HEK293 (cell line): ENCODE results near the gene SLC32A1.

ENCODE experiments used
- CTCF ChIA-PET: fragments of 350-600 bp; formaldehyde crosslinking; extraction: SDS; loops from one replicate; lab custom pipeline; 2021; ENCODE audit warnings: antibody characterized with exemption; lab: Yijun Ruan, JAX
- POLR2A ChIA-PET: fragments of 300-600 bp; formaldehyde crosslinking; extraction: SDS; loops from one replicate; lab custom pipeline; 2020; ENCODE audit warnings: antibody characterized with exemption, inconsistent platforms; lab: Yijun Ruan, JAX
- H3K27ac ChIP-seq: fragments of 200-500 bp; sonication (Bioruptor generic); 2 replicates; pipeline ENCODE4 v1.5.1; 2014; ENCODE audit warnings: low read depth, low read length, control low read depth, inconsistent platforms; ENCODE audit errors: extremely low read depth
- H3K36me3 ChIP-seq, 2 experiments: fragments of 200-500 bp in 1 of 2; sonication (Bioruptor generic) in 1 of 2; 1 replicate in 1 of 2; 2 replicates in 1 of 2; pipeline ENCODE4 v1.5.1; 2014 to 2017; ENCODE audit warnings: inconsistent platforms in 2 of 2, low read length in 2 of 2; ENCODE audit not compliant: control insufficient read depth in 2 of 2, insufficient read depth in 1 of 2
- H3K4me1 ChIP-seq: fragments of 200-500 bp; sonication (Bioruptor generic); 2 replicates; pipeline ENCODE4 v1.5.1; 2014; ENCODE audit warnings: mild to moderate bottlenecking, low read length, inconsistent platforms; ENCODE audit not compliant: control insufficient read depth, insufficient read depth
- H3K4me3 ChIP-seq: 2 replicates; pipeline ENCODE4 v1.5.1; 2011; ENCODE audit warnings: low read depth, mild to moderate bottlenecking, control low read depth, low read length, moderate library complexity
- H3K9me3 ChIP-seq: fragments of 200-500 bp; sonication (Bioruptor generic); 2 replicates; pipeline ENCODE4 v1.5.1; 2014; ENCODE audit warnings: low read depth, low read length, inconsistent platforms; ENCODE audit not compliant: control insufficient read depth, insufficient read depth
- ELK4 ChIP-seq: IDR thresholded peaks from 2 replicates; pipeline ENCODE4 v1.6.1; 2011; ENCODE audit warnings: mild to moderate bottlenecking, low read depth, low read length, borderline replicate concordance
- KLF1 ChIP-seq: fragments of 450-650 bp; formaldehyde crosslinking; IDR thresholded peaks from 2 replicates; pipeline ENCODE4 v1.5.1; 2016; ENCODE audit warnings: missing biosample characterization, missing genetic modification characterization
- SP3 ChIP-seq: fragments of 450-650 bp; formaldehyde crosslinking; IDR thresholded peaks from 2 replicates; pipeline ENCODE4 v1.5.1; 2016; ENCODE audit warnings: missing biosample characterization, missing genetic modification characterization
- ZNF133 ChIP-seq: fragments of 450-650 bp; formaldehyde crosslinking; IDR thresholded peaks from 2 replicates; pipeline ENCODE4 v1.5.1; 2016; ENCODE audit warnings: missing biosample characterization, missing genetic modification characterization
- ZNF157 ChIP-seq: fragments of 450-650 bp; formaldehyde crosslinking; IDR thresholded peaks from 2 replicates; pipeline ENCODE4 v1.5.1; 2016; ENCODE audit warnings: missing biosample characterization, missing genetic modification characterization
- ZNF169 ChIP-seq: fragments of 450-650 bp; formaldehyde crosslinking; IDR thresholded peaks from 2 replicates; pipeline ENCODE4 v1.5.1; 2016; ENCODE audit warnings: missing biosample characterization, missing genetic modification characterization
- ZNF214 ChIP-seq: fragments of 450-650 bp; formaldehyde crosslinking; IDR thresholded peaks from 2 replicates; pipeline ENCODE4 v1.5.1; 2017; ENCODE audit warnings: missing biosample characterization, mild to moderate bottlenecking, missing genetic modification characterization, borderline replicate concordance
- ZNF394 ChIP-seq: fragments of 450-650 bp; formaldehyde crosslinking; IDR thresholded peaks from 2 replicates; pipeline ENCODE4 v1.5.1; 2016; ENCODE audit warnings: missing biosample characterization, missing genetic modification characterization, mild to moderate bottlenecking, moderate library complexity, borderline replicate concordance
- ZNF501 ChIP-seq: fragments of 450-650 bp; formaldehyde crosslinking; IDR thresholded peaks from 2 replicates; pipeline ENCODE4 v1.5.1; 2016; ENCODE audit warnings: missing biosample characterization, missing genetic modification characterization
- ZNF513 ChIP-seq: fragments of 450-650 bp; IDR thresholded peaks from 2 replicates; pipeline ENCODE4 v1.5.1; 2018; ENCODE audit warnings: missing biosample characterization, missing genetic modification characterization
- ZNF549 ChIP-seq: fragments of 450-650 bp; IDR thresholded peaks from 2 replicates; pipeline ENCODE4 v1.5.1; 2018; ENCODE audit warnings: missing biosample characterization, missing genetic modification characterization, mild to moderate bottlenecking, inconsistent platforms, moderate library complexity
- ZNF555 ChIP-seq: fragments of 450-650 bp; formaldehyde crosslinking; conservative IDR thresholded peaks from 2 replicates; pipeline ENCODE4 v1.5.1; 2017; ENCODE audit warnings: missing biosample characterization, mild to moderate bottlenecking, missing genetic modification characterization, inconsistent platforms
- ZNF561 ChIP-seq: fragments of 450-650 bp; IDR thresholded peaks from 2 replicates; pipeline ENCODE4 v1.5.1; 2018; ENCODE audit warnings: missing biosample characterization, missing genetic modification characterization, borderline replicate concordance
- ZNF580 ChIP-seq: fragments of 450-650 bp; formaldehyde crosslinking; IDR thresholded peaks from 2 replicates; pipeline ENCODE4 v1.5.1; 2016; ENCODE audit warnings: missing biosample characterization, missing genetic modification characterization
- ZNF654 ChIP-seq: fragments of 450-650 bp; formaldehyde crosslinking; IDR thresholded peaks from 2 replicates; pipeline ENCODE4 v1.5.1; 2016; ENCODE audit warnings: low read depth, missing biosample characterization, missing genetic modification characterization
- ZNF785 ChIP-seq: fragments of 450-650 bp; formaldehyde crosslinking; IDR thresholded peaks from 2 replicates; pipeline ENCODE4 v1.5.1; 2016; ENCODE audit warnings: missing biosample characterization, missing genetic modification characterization
- ZNF843 ChIP-seq: fragments of 450-650 bp; formaldehyde crosslinking; IDR thresholded peaks from 2 replicates; pipeline ENCODE4 v1.5.1; 2016; ENCODE audit warnings: missing biosample characterization, missing genetic modification characterization
- ZSCAN4 ChIP-seq: fragments of 450-650 bp; formaldehyde crosslinking; IDR thresholded peaks from 2 replicates; pipeline ENCODE4 v1.5.1; 2017; ENCODE audit warnings: missing biosample characterization, missing genetic modification characterization
- ZXDB ChIP-seq: fragments of 450-650 bp; formaldehyde crosslinking; IDR thresholded peaks from 2 replicates; pipeline ENCODE4 v1.5.1; 2016; ENCODE audit warnings: missing biosample characterization, missing genetic modification characterization

Gene SLC32A1

GRCh38 chr20:38762174-38762573, 37.9 kb downstream of the SLC32A1 start:
- H3K4me1 ChIP-seq = no peaks in the 10 kb centered on the region
- POLR2A ChIA-PET = no interaction called here

GRCh38 chr20:38763616-38764015, 39.3 kb downstream of the SLC32A1 start:
- POLR2A ChIA-PET = no interaction called here
- CTCF ChIA-PET = interaction anchor here (1.3 to 2.9 kb wide), 2 partner anchors 11 to 118 kb away, joined by 4 to 16 read pairs; no protein-coding TSS in a partner anchor
- peaks cover 0 to 83% of the 10 kb centered on the region in 2 experiments; a peak in 2 of 3 replicates for H3K36me3 ChIP-seq

More at GRCh38 chr20:38762174-38762573, 37.9 kb downstream of the SLC32A1 start:
- TF ChIP-seq ZNF561 = no peak
- no peak for TF ChIP-seq ZNF513 (tag by site-specific recombination)
- no peak for TF ChIP-seq ZNF157
- no peak for TF ChIP-seq ZNF214 (tag by site-specific recombination)
- TF ChIP-seq ZXDB = no peak
- no peak for TF ChIP-seq ZNF169
- no peak for TF ChIP-seq ELK4
- no peak for TF ChIP-seq ZSCAN4 (tag by site-specific recombination)
- no peak for TF ChIP-seq ZNF133 (tag by site-specific recombination)
- TF ChIP-seq ZNF785 (tag by site-specific recombination) = no peak
- no peak for TF ChIP-seq ZNF580 (tag by site-specific recombination)
- TF ChIP-seq ZNF843 = no peak
- TF ChIP-seq ZNF549 (tag by site-specific recombination) = no peak
- TF ChIP-seq ZNF394 (tag by site-specific recombination) = no peak
- no peak for TF ChIP-seq SP3 (tag by site-specific recombination)
- TF ChIP-seq ZNF654 (tag by site-specific recombination) = no peak
- TF ChIP-seq ZNF555 = no peak
- CTCF ChIA-PET = interaction anchor here (1.2 to 1.3 kb wide), 2 partner anchors 12 to 117 kb away, joined by 3 to 4 read pairs; no protein-coding TSS in a partner anchor
- Histone ChIP-seq H3K27ac (no peak overlapping the region), H3K9me3 (no peaks in the 10 kb centered on the region), H3K4me3 (no peak overlapping the region), H3K36me3 (peaks cover 0 to 80% of the 10 kb centered on the region in 2 experiments; a peak in 2 of 3 replicates)

GRCh38 chr20:38764567-38765318, 40.5 kb downstream of the SLC32A1 start:
- Histone ChIP-seq H3K36me3 (peaks cover 0 to 85% of the 10 kb centered on the region in 2 experiments; a peak in 2 of 3 replicates), H3K4me1 (no peaks in the 10 kb centered on the region), H3K27ac (no peak overlapping the region), H3K4me3 (no peak overlapping the region), H3K9me3 (no peaks in the 10 kb centered on the region)
- no peak for TF ChIP-seq ZNF501 (tag by site-specific recombination)
- POLR2A ChIA-PET = no interaction called here
- CTCF ChIA-PET = interaction anchor here (0.6 to 2.9 kb wide), 3 partner anchors 12 to 115 kb away, joined by 3 to 16 read pairs (median 5); no protein-coding TSS in a partner anchor

More at GRCh38 chr20:38763616-38764015, 39.3 kb downstream of the SLC32A1 start:
- Histone ChIP-seq H3K9me3 (no peaks in the 10 kb centered on the region), H3K4me3 (no peak overlapping the region), H3K27ac (no peak overlapping the region), H3K4me1 (no peaks in the 10 kb centered on the region)
- TF ChIP-seq KLF1 (tag by site-specific recombination) (no peak), ZNF501 (tag by site-specific recombination) (no peak)
